Amniotic stem cell (primary cell): Measurements from ENCODE around the gene SPTBN2.
A peak's percentile ranks its signal among the peaks of the same experiment; 100 is the strongest.

Experiments used
- DNase-seq: peaks from one replicate; lab custom pipeline; 2025; lab: John Stamatoyannopoulos, UW

Gene SPTBN2

DNA sequence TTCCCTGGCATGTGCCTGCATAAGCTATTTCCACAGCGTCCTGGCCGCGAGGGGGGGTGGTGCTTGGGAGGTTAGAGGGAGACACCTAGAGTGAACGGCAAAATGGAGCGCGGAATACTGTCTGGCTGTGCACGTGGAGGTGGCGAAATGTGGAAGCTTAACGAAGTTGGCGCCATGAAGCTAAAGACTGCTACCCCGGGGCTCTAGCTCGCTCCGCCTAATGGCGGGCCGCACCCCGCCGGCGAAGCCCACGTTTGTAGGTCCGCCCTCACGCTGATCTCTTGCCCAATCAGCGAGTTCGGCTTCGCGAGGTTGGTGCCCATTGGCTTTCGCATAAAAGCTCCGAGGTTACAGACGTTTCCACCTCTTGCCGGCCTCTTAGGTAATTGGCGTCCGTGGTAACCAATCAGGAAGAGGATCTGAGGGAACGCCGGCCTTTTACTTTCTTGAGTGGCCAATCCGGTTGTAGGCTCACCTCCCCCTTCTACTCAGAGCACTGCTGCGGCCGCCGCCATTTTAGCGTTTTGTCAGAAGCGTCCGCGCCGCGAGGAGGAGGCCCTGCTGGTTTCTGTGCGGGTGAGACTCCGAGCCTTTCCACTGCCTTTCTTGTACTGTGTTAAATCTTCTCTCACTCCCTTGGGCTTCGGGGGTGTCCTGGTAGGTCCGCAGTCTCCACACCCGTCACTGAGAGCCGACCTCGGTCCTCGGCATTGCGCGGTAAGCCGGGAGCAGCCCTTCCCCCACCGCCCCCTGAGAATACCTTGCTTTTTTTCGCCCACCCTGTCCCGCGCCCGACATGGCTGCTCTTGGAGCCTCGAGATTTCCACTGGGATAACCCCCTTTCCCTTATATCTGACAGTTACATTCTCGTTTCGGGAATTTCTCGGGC, 90.6 kb downstream of the SPTBN2 start, which contains the start of gene RBM4:
TSS of gene RBM4 (plus strand) at position 527 of the 889 bp plus-strand sequence. CDS start 1,009 bp downstream, outside the sequence.
- peak; percentile 99 for DNase-seq

- DNase-seq, result no peak
These were observed 91.3 kb downstream of the SPTBN2 start for GRCh38 chr11:66637557-66638176.

DNA sequence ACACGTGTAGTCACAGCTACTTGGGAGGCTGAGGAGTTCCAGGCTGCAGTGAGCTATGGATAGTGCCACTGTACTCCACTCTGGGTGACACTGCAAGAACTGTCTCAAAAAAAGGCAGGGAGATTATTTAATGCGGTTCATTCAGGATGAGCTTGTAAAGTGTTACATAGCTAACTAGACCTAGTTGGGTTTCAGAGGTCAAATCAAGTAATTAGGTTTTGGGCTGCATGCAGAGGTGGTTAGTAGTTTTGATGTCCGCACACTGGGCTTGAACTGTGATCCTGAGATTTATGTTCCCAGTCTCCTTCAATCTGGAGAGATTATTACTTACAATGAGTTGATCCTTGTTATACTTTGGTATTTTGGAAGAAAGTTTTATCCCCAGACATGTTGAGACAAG, 92.6 kb downstream of the SPTBN2 start:
- no peak for DNase-seq
